Cardiac ventricle fibroblast (primary cell): ENCODE data around the gene WDR11. TPM values are rescaled to one million over a fixed set of nuclear protein-coding genes. Genes with fewer than 3 reads are reported as not detected.

Experiments used
- total RNA-seq: library from RNA; depleted of rRNA; stranded (reverse); fragments of >200 nt; gene quantifications from 2 replicates; pipeline ENCODE4 v1.2.3, GENCODE V29; 2015

The WDR11 gene
- 26.0 and 28.1 TPM in 2 replicates for total RNA-seq

GRCh38 chr10:120850911-120851865, at the start of gene WDR11:
WDR11 (plus strand) TSS chr10:120851362; CDS start chr10:120851421, 59 bp downstream.

